H1 (cell line): ENCODE data around the gene CKAP2L. TPM values are rescaled to one million over a fixed set of nuclear protein-coding genes. Genes with fewer than 3 reads are reported as not detected.

ENCODE experiments used
- CTCF ChIA-PET: fragments of 300-600 bp; sonication (Branson Sonifier 250); formaldehyde crosslinking; loops from one replicate; lab custom pipeline; 2021; ENCODE audit not compliant: partially characterized antibody; lab: Charles Lee
- POLR2A ChIA-PET: fragments of 300-600 bp; sonication (Branson Sonifier 250); formaldehyde crosslinking; loops from one replicate; lab custom pipeline; 2021; ENCODE audit warnings: inconsistent platforms; ENCODE audit not compliant: partially characterized antibody; lab: Charles Lee
- DNase-seq, 2 experiments: peaks; one replicate each; pipeline versions ENCODE4 v3.0.0 to v3.0.0-alpha.2; 2010 to 2022; ENCODE audit warnings: low spot score in 2 of 2, low read depth in 1 of 2, mixed read lengths in 1 of 2
- FAIRE-seq: peaks from 2 replicates; lab custom pipeline; 2011; peaks lifted over from hg19 to GRCh38; lab: Jason Lieb, UNC
- H2AFZ ChIP-seq: 2 replicates; pipeline ENCODE4 v1.8.1; 2012; ENCODE audit warnings: low read length, inconsistent platforms
- H2AK5ac ChIP-seq: 2 replicates; pipeline ENCODE4 v1.6.1; 2013; ENCODE audit warnings: low read depth, low read length
- H2BK120ac ChIP-seq: replicated peaks from 2 replicates; pipeline ENCODE3; 2013; ENCODE audit warnings: low read depth, low read length, inconsistent platforms
- H2BK12ac ChIP-seq: 2 replicates; pipeline ENCODE4 v1.6.1; 2013; ENCODE audit warnings: low read depth, low read length
- H2BK15ac ChIP-seq: 2 replicates; pipeline ENCODE4 v1.6.1; 2013; ENCODE audit warnings: low read length
- H2BK20ac ChIP-seq: 2 replicates; pipeline ENCODE4 v1.6.1; 2013; ENCODE audit warnings: low read length
- H2BK5ac ChIP-seq: 2 replicates; pipeline ENCODE4 v1.6.1; 2013; ENCODE audit warnings: low read depth, low read length
- H3K14ac ChIP-seq: 2 replicates; pipeline ENCODE4 v1.6.1; 2013; ENCODE audit warnings: inconsistent platforms; ENCODE audit not compliant: insufficient read length
- H3K18ac ChIP-seq: 2 replicates; pipeline ENCODE4 v1.6.1; 2013; ENCODE audit warnings: low read length; ENCODE audit errors: extremely low read depth
- H3K23ac ChIP-seq: 2 replicates; pipeline ENCODE4 v1.6.1; 2013; ENCODE audit warnings: inconsistent platforms; ENCODE audit not compliant: insufficient read length
- H3K23me2 ChIP-seq: 2 replicates; pipeline ENCODE4 v1.6.1; 2013; ENCODE audit warnings: low read depth, low read length
- H3K27ac ChIP-seq: 2 replicates; pipeline ENCODE4 v1.6.1; 2011; ENCODE audit warnings: low read depth, low read length, inconsistent platforms
- H3K27me3 ChIP-seq, 4 experiments: replicated peaks in 1 of 4; 1 replicate in 1 of 4; 2 replicates in 3 of 4; pipeline versions ENCODE4 v1.6.1 to v1.8.1; 2011 to 2013; ENCODE audit warnings: low read length in 3 of 4, mild to moderate bottlenecking in 3 of 4, inconsistent platforms in 2 of 4, mixed read lengths in 2 of 4, moderate library complexity in 1 of 4; ENCODE audit not compliant: control insufficient read depth in 3 of 4, insufficient read depth in 3 of 4; ENCODE audit errors: extremely low read depth in 1 of 4
- H3K36me3 ChIP-seq, 4 experiments: 2 replicates each; pipeline versions ENCODE4 v1.6.1 to v1.8.1; 2011 to 2013; ENCODE audit warnings: mild to moderate bottlenecking in 4 of 4, low read length in 3 of 4, moderate library complexity in 2 of 4, control low read depth in 1 of 4, inconsistent platforms in 1 of 4; ENCODE audit not compliant: insufficient read depth in 4 of 4, control insufficient read depth in 2 of 4
- H3K4ac ChIP-seq: replicated peaks from 2 replicates; pipeline ENCODE3; 2013; ENCODE audit warnings: low read length, low read depth, mixed read lengths, inconsistent platforms; ENCODE audit not compliant: insufficient read length
- H3K4me1 ChIP-seq, 4 experiments: replicated peaks in 1 of 4; 1 replicate in 1 of 4; 2 replicates in 3 of 4; pipeline versions ENCODE4 v1.6.1 to v1.8.1; 2011 to 2013; ENCODE audit warnings: low read length in 3 of 4, inconsistent platforms in 2 of 4, mixed read lengths in 1 of 4; ENCODE audit not compliant: insufficient read depth in 4 of 4, control insufficient read depth in 3 of 4
- H3K4me2 ChIP-seq, 2 experiments: 2 replicates each; pipeline versions ENCODE4 v1.6.1 to v1.8.1; 2011 to 2013; ENCODE audit warnings: low read depth in 2 of 2, low read length in 2 of 2, control low read depth in 1 of 2, inconsistent platforms in 1 of 2, mild to moderate bottlenecking in 1 of 2; ENCODE audit not compliant: insufficient read depth in 1 of 2
- H3K4me3 ChIP-seq, 4 experiments: fragments of 200-600, 300-600 bp in 1 of 4; sonication (generic), shearing (Covaris generic), sonication (Bioruptor Twin) in 1 of 4; 2 replicates each; pipeline versions ENCODE4 v1.5.1 to v1.8.1; 2011 to 2016; ENCODE audit warnings: low read length in 4 of 4, low read depth in 3 of 4, control low read depth in 2 of 4, inconsistent platforms in 2 of 4, mild to moderate bottlenecking in 2 of 4, mixed read lengths in 1 of 4, moderate library complexity in 1 of 4; ENCODE audit not compliant: insufficient read depth in 2 of 4; ENCODE audit errors: extremely low read depth in 1 of 4
- H3K56ac ChIP-seq: replicated peaks from 2 replicates; pipeline ENCODE3; 2013; ENCODE audit warnings: low read depth, mild to moderate bottlenecking, mixed read lengths, low read length, inconsistent platforms; ENCODE audit not compliant: insufficient read length
- H3K79me1 ChIP-seq: 2 replicates; pipeline ENCODE4 v1.6.1; 2013; ENCODE audit warnings: low read depth, low read length, control low read depth
- H3K79me2 ChIP-seq, 2 experiments: 2 replicates each; pipeline versions ENCODE4 v1.6.1 to v1.8.1; 2012 to 2013; ENCODE audit warnings: low read length in 2 of 2, mild to moderate bottlenecking in 2 of 2, inconsistent platforms in 1 of 2; ENCODE audit not compliant: insufficient read depth in 2 of 2, control insufficient read depth in 1 of 2
- H3K9ac ChIP-seq, 4 experiments: replicated peaks in 1 of 4; 1 replicate in 1 of 4; 2 replicates in 3 of 4; pipeline versions ENCODE4 v1.6.1 to v1.8.1; 2011 to 2013; ENCODE audit warnings: low read depth in 3 of 4, low read length in 3 of 4, control low read depth in 2 of 4, mild to moderate bottlenecking in 2 of 4, moderate library complexity in 2 of 4, inconsistent platforms in 1 of 4; ENCODE audit errors: extremely low read depth in 1 of 4
- H3K9me3 ChIP-seq, 2 experiments: 2 replicates each; pipeline versions ENCODE4 v1.6.1 to v1.8.1; 2012 to 2013; ENCODE audit warnings: mild to moderate bottlenecking in 2 of 2, moderate library complexity in 2 of 2, control low read depth in 1 of 2, inconsistent platforms in 1 of 2, low read depth in 1 of 2, low read length in 1 of 2, mixed read lengths in 1 of 2; ENCODE audit not compliant: insufficient read depth in 2 of 2
- H4K20me1 ChIP-seq, 2 experiments: replicated peaks in 1 of 2; 2 replicates each; pipeline versions ENCODE3 to v1.8.1; 2011 to 2013; ENCODE audit warnings: inconsistent platforms in 2 of 2, low read length in 2 of 2, mild to moderate bottlenecking in 1 of 2; ENCODE audit not compliant: insufficient read depth in 2 of 2, control insufficient read depth in 1 of 2
- H4K5ac ChIP-seq: 2 replicates; pipeline ENCODE4 v1.6.1; 2013; ENCODE audit warnings: low read length, low read depth, mixed read lengths, inconsistent platforms; ENCODE audit not compliant: insufficient read length
- H4K8ac ChIP-seq: 2 replicates; pipeline ENCODE4 v1.8.0; 2013; ENCODE audit warnings: mild to moderate bottlenecking, moderate library complexity, low read length, inconsistent platforms; ENCODE audit not compliant: insufficient read depth; ENCODE audit errors: extremely low read depth
- H4K91ac ChIP-seq: replicated peaks from 2 replicates; pipeline ENCODE3; 2013; ENCODE audit warnings: low read length, mixed read lengths, inconsistent platforms; ENCODE audit not compliant: insufficient read length
- GABPA ChIP-seq: IDR thresholded peaks from 2 replicates; pipeline ENCODE4 v1.6.1; 2011; ENCODE audit warnings: mild to moderate bottlenecking, low read length, moderate library complexity, borderline replicate concordance; ENCODE audit not compliant: insufficient read depth
- SP2 ChIP-seq: IDR thresholded peaks from 2 replicates; pipeline ENCODE4 v1.6.1; 2012; ENCODE audit warnings: mild to moderate bottlenecking, low read length, inconsistent platforms
- ZNF274 ChIP-seq: IDR thresholded peaks from 2 replicates; pipeline ENCODE4 v1.7.0; 2012; ENCODE audit warnings: low read length, borderline replicate concordance; ENCODE audit errors: extremely low read depth
- WGBS, 2 experiments: shearing (Covaris generic) in 1 of 2; methylation state at CpG; one replicate each; pipeline versions ENCODE4 v1.1.6 to v1.1.7; 2013 to 2015; ENCODE audit warnings: low lambda C conversion rate in 2 of 2, mixed read lengths in 2 of 2, inconsistent platforms in 1 of 2, low coverage in 1 of 2, missing lambda C conversion rate in 1 of 2; ENCODE audit not compliant: insufficient replicate concordance in 2 of 2, insufficient coverage in 1 of 2, insufficient read length in 1 of 2; ENCODE audit errors: extremely low coverage in 1 of 2, missing lambda C conversion rate in 1 of 2; 5-methylcytosine and 5-hydroxymethylcytosine counted together
- polyA plus RNA-seq, 7 experiments: library from polyadenylated mRNA; depleted of rRNA in 3 of 7; stranded (reverse) in 5 of 7; unstranded in 2 of 7; fragments of >200 nt in 5 of 7; fragments of 200-250 nt in 2 of 7; gene quantifications; 1 replicate in 5 of 7; 2 replicates in 1 of 7; 4 replicates in 1 of 7; pipeline versions ENCODE4 v1.2.1 to v1.2.3, GENCODE V29; 2011 to 2013; ENCODE audit warnings: missing spikeins in 2 of 7, mixed read lengths in 2 of 7
- total RNA-seq: library from RNA; stranded (reverse); fragmentation: NEBNext Ultra II Directional; extraction: Animal tissue kit (Norgen Biotek cat#: 25700); gene quantifications from 2 replicates; pipeline ENCODE4 v1.2.1, GENCODE V29; 2021

CKAP2L gene
- total and polyA plus RNA-seq, 2 of the 8 experiments (the other 6 are each of a cell fraction or from before 2014, with no cell fraction given) = 2.5 to 20.7 TPM

- no peak overlapping the region for H2AFZ ChIP-seq
- no peaks in the 10 kb centered on the region for H3K9me3 ChIP-seq
- no peak overlapping the region for H4K91ac ChIP-seq
- H3K79me2 ChIP-seq = no peaks in the 10 kb centered on the region
- H3K4me3 ChIP-seq = no peak overlapping the region
- no peak overlapping the region for H3K23ac ChIP-seq
- DNase-seq (no peak), FAIRE-seq (no peak)
- no peaks in the 10 kb centered on the region for H3K4me1 ChIP-seq
- H3K9ac ChIP-seq = no peak overlapping the region
- no peak overlapping the region for H2BK120ac ChIP-seq
- no peak overlapping the region for H3K4me2 ChIP-seq
- no peaks in the 10 kb centered on the region for H3K27me3 ChIP-seq
- no peak overlapping the region for H3K14ac ChIP-seq
- no peak overlapping the region for H2BK15ac ChIP-seq
- no peak overlapping the region for H3K18ac ChIP-seq
- peaks cover 2% of the 10 kb centered on the region; the same call in 1 of the 2 replicates for H3K79me1 ChIP-seq
- H2BK5ac ChIP-seq = no peak overlapping the region
- ChIA-PET CTCF (interaction anchor here (0.6 to 9.8 kb wide), 4 partner anchors 23 to 203 kb away, joined by 3 to 178 read pairs (median 5); no protein-coding TSS in a partner anchor), POLR2A (no interaction called here)
- no peak overlapping the region for H3K4ac ChIP-seq
- H2BK20ac ChIP-seq = no peak overlapping the region
- peaks cover 4 to 66% (median 35%) of the 10 kb centered on the region in 4 experiments; a peak in 7 of 8 replicates for H3K36me3 ChIP-seq
- H2AK5ac ChIP-seq = no peak overlapping the region
- no peak overlapping the region for H2BK12ac ChIP-seq
- H3K56ac ChIP-seq = no peak overlapping the region
- no peak for TF ChIP-seq SP2
- no peak for TF ChIP-seq ZNF274
- TF ChIP-seq GABPA = no peak
- H4K8ac ChIP-seq = no peak overlapping the region
- 0 out of 2 replicates have a peak, but pooled peaks cover 1% of the 10 kb centered on the region for H3K23me2 ChIP-seq
- no peak overlapping the region for H3K27ac ChIP-seq
- 91% methylated on average over 3 of the region's 3 CpGs; no CpG with 5 or more reads in 1 of the 2 experiments for WGBS, 2 experiments
- peaks cover 1 to 2% of the 10 kb centered on the region in 2 experiments for H4K20me1 ChIP-seq
- no peak overlapping the region for H4K5ac ChIP-seq
Measured at GRCh38 chr2:112756207-112756606, 8.2 kb downstream of the CKAP2L start.
